ENCODE data around the gene PPFIBP1.

GRCh38 chr12:27577688-27578087 lies 53.7 kb downstream of the PPFIBP1 start:
- TF ChIP-seq POLR2A (IDR thresholded peaks at IDR 0.05) (no peak), EP300 (IDR thresholded peaks at IDR 0.05) (no peak)
